Measurements from ENCODE around the gene ZCRB1. TPM values are rescaled to one million over a fixed set of nuclear protein-coding genes. Genes with fewer than 3 reads are reported as not detected.

The ZCRB1 gene
- total and polyA plus RNA-seq, 8 donors = 17.2 to 29.9 (median 26.7) TPM

DNA sequence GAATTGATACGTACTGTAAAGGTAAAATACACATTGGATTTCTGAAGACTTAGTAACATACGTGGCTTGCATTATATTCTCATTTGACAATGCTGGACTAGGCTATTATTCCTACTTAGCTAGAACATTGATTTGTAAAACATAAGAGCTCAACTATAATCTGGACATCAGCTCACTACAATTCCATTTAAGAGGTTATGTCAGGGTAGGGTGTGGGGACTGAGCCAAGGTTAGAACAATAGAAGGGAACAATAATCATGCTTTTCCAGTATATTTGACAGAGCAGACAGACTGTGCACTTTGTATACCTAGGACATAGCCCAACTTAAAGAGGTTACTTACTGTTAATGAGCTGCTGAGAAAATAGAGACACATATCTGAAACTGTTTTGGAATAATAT is 10.8 kb downstream of the ZCRB1 start:
- DNase-seq (no peak), ATAC-seq (no peak), FAIRE-seq (no peak)
- intact Hi-C loops (cut with DNase I) = no loop called here
- H3K4me1 ChIP-seq = no peaks in the 10 kb centered on the region
- no peak for TF ChIP-seq CTCF (IDR thresholded peaks at IDR 0.05)
- WGBS, 2 donors = 88 to 93% methylated on average over 2 of the region's 2 CpGs
- H3K36me3 ChIP-seq = peaks cover 0 to 19% (median 3%) of the 10 kb centered on the region in 3 donors
- no peaks in the 10 kb centered on the region for H3K27me3 ChIP-seq
- H3K9me3 ChIP-seq = no peaks in the 10 kb centered on the region
- H3K4me3 ChIP-seq = no peak overlapping the region
- H3K27ac ChIP-seq = no peak overlapping the region

DNA sequence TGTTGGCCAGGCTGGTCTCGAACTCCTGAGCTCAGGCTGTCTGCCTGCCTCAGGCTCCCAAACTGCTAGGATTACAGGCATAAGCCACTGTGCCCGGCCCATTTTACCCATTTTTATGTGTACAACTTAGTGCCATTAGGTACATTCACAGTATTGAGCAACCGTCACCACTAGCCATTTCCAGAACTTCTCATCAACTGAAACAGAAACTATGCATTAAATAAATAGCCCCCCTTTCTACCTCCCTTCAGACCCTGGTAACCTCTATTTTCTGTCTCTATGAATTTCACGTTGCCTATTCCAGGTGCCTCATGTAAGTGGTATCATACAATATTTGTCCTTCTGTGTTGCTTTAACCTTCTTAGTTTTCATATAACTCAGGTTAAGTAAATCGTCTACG is 15.9 kb downstream of the ZCRB1 start:
- H3K9me3 ChIP-seq = no peaks in the 10 kb centered on the region
- TF ChIP-seq CTCF (IDR thresholded peaks at IDR 0.05) = no peak
- H3K36me3 ChIP-seq = peaks cover 0 to 14% (median 3%) of the 10 kb centered on the region in 3 donors
- DNase-seq (no peak), ATAC-seq (no peak), FAIRE-seq (no peak)
- H3K27me3 ChIP-seq = no peaks in the 10 kb centered on the region
- H3K4me1 ChIP-seq = no peaks in the 10 kb centered on the region
- intact Hi-C loops (cut with DNase I) = no loop called here
- H3K27ac ChIP-seq = no peak overlapping the region
- H3K4me3 ChIP-seq = no peak overlapping the region
- WGBS, 2 donors = 87 to 89% methylated on average over 6 of the region's 6 CpGs

GRCh38 chr12:42308390-42308789 is 17.5 kb downstream of the ZCRB1 start:
- TF ChIP-seq CTCF (IDR thresholded peaks at IDR 0.05) = no peak
- H3K27ac ChIP-seq = no peak overlapping the region
- no peaks in the 10 kb centered on the region for H3K4me1 ChIP-seq
- FAIRE-seq (no peak), DNase-seq (no peak), ATAC-seq (no peak)
- intact Hi-C loops (cut with DNase I) = no loop called here
- WGBS, 2 donors = 97% methylated on average over 2 of the region's 2 CpGs
- H3K4me3 ChIP-seq = no peak overlapping the region
- no peaks in the 10 kb centered on the region for H3K9me3 ChIP-seq
- peaks cover 0 to 7% (median 3%) of the 10 kb centered on the region in 3 donors for H3K36me3 ChIP-seq
- H3K27me3 ChIP-seq = no peaks in the 10 kb centered on the region

GRCh38 chr12:42306297-42306696 is 19.6 kb downstream of the ZCRB1 start:
- WGBS, 2 donors = 90 to 96% methylated on average over 3 of the region's 3 CpGs
- no peak for TF ChIP-seq CTCF (IDR thresholded peaks at IDR 0.05)

DNA sequence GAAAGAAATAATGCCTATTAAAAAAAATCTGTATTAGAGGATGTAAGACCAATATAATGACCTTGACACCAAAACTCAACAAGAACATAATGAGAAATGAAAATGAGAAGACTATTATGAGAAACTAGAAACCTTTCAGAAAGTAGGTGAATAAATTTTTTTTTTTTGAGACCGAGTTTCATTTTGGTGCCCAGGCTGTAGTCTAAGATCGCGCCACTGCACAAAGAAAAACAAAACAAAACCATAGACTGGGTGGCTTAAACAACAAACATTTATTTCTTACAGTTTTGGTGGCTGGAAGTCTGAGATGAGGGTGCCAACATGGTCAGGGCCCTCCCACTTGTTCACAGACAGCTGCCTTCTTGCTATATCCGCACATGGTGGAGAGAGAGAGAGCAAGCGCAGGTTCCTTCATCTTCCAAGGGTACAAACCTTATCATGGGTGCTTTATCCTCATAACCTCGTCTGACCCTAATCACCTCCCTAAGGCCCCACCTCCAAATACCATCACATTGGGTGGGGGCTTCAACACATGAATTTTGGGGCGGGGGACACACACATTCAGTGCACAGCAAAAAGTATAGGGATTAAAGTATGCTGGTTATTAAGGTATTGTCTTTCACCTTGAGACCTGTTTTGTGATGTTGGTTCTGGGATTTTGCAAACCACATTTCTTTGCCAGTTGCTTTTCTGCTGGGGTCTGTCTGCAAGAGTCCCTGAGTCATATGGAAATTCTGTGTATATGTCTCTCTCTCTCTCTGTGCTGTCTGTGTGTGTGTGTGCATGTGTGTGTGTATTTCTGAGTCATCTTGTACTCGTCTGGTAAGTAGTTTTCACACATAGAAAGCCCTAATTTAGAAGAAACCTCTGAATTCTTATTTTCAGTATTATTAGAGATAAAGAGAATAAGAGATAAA is 26.2 kb downstream of the ZCRB1 start:
- no peak overlapping the region for H3K4me3 ChIP-seq
- no peak for DNase-seq

More at GRCh38 chr12:42306297-42306696, 19.6 kb downstream of the ZCRB1 start:
- Histone ChIP-seq H3K4me1 (no peaks in the 10 kb centered on the region), H3K4me3 (no peak overlapping the region), H3K9me3 (no peaks in the 10 kb centered on the region), H3K27me3 (no peaks in the 10 kb centered on the region), H3K27ac (no peak overlapping the region), H3K36me3 (no peaks in the 10 kb centered on the region)
- FAIRE-seq (no peak), DNase-seq (no peak), ATAC-seq (no peak)
- intact Hi-C loops (cut with DNase I) = no loop called here

More for the DNA sequence above, 26.2 kb downstream of the ZCRB1 start:
- Histone ChIP-seq H3K9me3 (no peaks in the 10 kb centered on the region), H3K27ac (no peak overlapping the region), H3K36me3 (no peaks in the 10 kb centered on the region), H3K4me1 (no peaks in the 10 kb centered on the region), H3K27me3 (no peaks in the 10 kb centered on the region)
- TF ChIP-seq CTCF (IDR thresholded peaks at IDR 0.05) = no peak
- intact Hi-C loops (cut with DNase I) = no loop called here
- ATAC-seq (no peak), FAIRE-seq (no peak)
- 79 to 82% methylated on average over 8 of the region's 8 CpGs for WGBS, 2 donors
